Large intestine (tissue), 3 donors: Measurements from ENCODE around the gene MFSD6. TPM values are rescaled to one million over a fixed set of nuclear protein-coding genes. Genes with fewer than 3 reads are reported as not detected.
A peak's percentile ranks its signal among the peaks of the same experiment; 100 is the strongest.

Source experiments
- DNase-seq, 2 donors: peaks; one replicate each; pipeline versions ENCODE4 v3.0.0 to v3.0.0-alpha.2; 2013
- H3K27ac ChIP-seq: one replicate; pipeline ENCODE4 v1.5.1; 2013; ENCODE audit warnings: low read length
- H3K27me3 ChIP-seq: 2 replicates; pipeline ENCODE4 v1.6.1; 2013; ENCODE audit warnings: low read length; ENCODE audit not compliant: control insufficient read depth, insufficient read depth
- H3K36me3 ChIP-seq: 2 replicates; pipeline ENCODE4 v1.6.1; 2013; ENCODE audit warnings: low read length; ENCODE audit not compliant: control insufficient read depth, insufficient read depth
- H3K4me1 ChIP-seq: one replicate; pipeline ENCODE4 v1.6.1; 2013; ENCODE audit warnings: low read length; ENCODE audit not compliant: control insufficient read depth, insufficient read depth
- H3K4me3 ChIP-seq: one replicate; pipeline ENCODE4 v1.5.1; 2013; ENCODE audit warnings: low read length
- H3K9me3 ChIP-seq: one replicate; pipeline ENCODE4 v1.6.1; 2013; ENCODE audit warnings: mild to moderate bottlenecking, low read depth, low read length, moderate library complexity; ENCODE audit not compliant: control insufficient read depth
- WGBS: methylation state at CpG from one replicate; pipeline ENCODE4 v1.1.5; 2013; ENCODE audit warnings: low lambda C conversion rate; ENCODE audit not compliant: insufficient coverage; 5-methylcytosine and 5-hydroxymethylcytosine counted together
- polyA plus RNA-seq: library from polyadenylated mRNA; unstranded; fragments of 120-200 nt; gene quantifications from one replicate; pipeline ENCODE4 v1.2.1, GENCODE V29; 2013

MFSD6 gene
- polyA plus RNA-seq, 1 donor, result 21.8 TPM

- H3K4me3 ChIP-seq, result no peak overlapping the region
- no peaks in the 10 kb centered on the region for H3K4me1 ChIP-seq
- no peak overlapping the region for H3K27ac ChIP-seq
- WGBS, result 60% methylated on average over 2 of the region's 2 CpGs
- H3K27me3 ChIP-seq, result no peaks in the 10 kb centered on the region
- peaks cover 6% of the 10 kb centered on the region for H3K36me3 ChIP-seq
- no peaks in the 10 kb centered on the region for H3K9me3 ChIP-seq
- DNase-seq, result no peak
Measured at GRCh38 chr2:190511104-190511503, 102.9 kb downstream of the MFSD6 start.

GRCh38 chr2:190512539-190513095, 104.5 kb downstream of the MFSD6 start:
- H3K27me3 ChIP-seq, result no peaks in the 10 kb centered on the region
- H3K9me3 ChIP-seq, result no peaks in the 10 kb centered on the region
- peaks cover 6% of the 10 kb centered on the region for H3K36me3 ChIP-seq
- no peak overlapping the region for H3K27ac ChIP-seq
- H3K4me1 ChIP-seq, result no peaks in the 10 kb centered on the region
- no CpG with 5 or more reads among the region's 5 CpGs for WGBS
- no peak for DNase-seq
- no peak overlapping the region for H3K4me3 ChIP-seq

GRCh38 chr2:190513877-190514276, 105.7 kb downstream of the MFSD6 start:
- Histone ChIP-seq H3K36me3 (peaks cover 3% of the 10 kb centered on the region), H3K9me3 (no peaks in the 10 kb centered on the region), H3K27me3 (no peaks in the 10 kb centered on the region), H3K4me3 (no peak overlapping the region), H3K4me1 (no peaks in the 10 kb centered on the region), H3K27ac (no peak overlapping the region)
- WGBS, result 67% methylated on average over 1 of the region's 2 CpGs
- DNase-seq, result no peak

GRCh38 chr2:190514676-190515075, 106.5 kb downstream of the MFSD6 start:
- Histone ChIP-seq H3K36me3 (peaks cover 2% of the 10 kb centered on the region), H3K4me1 (no peaks in the 10 kb centered on the region), H3K27me3 (no peaks in the 10 kb centered on the region), H3K27ac (no peak overlapping the region), H3K4me3 (no peak overlapping the region), H3K9me3 (no peaks in the 10 kb centered on the region)
- no peak for DNase-seq
- WGBS, result no CpG with 5 or more reads among the region's 1 CpG

GRCh38 chr2:190515687-190516086, 107.5 kb downstream of the MFSD6 start:
- H3K27me3 ChIP-seq, result no peaks in the 10 kb centered on the region
- H3K9me3 ChIP-seq, result no peaks in the 10 kb centered on the region
- no peak for DNase-seq
- H3K4me1 ChIP-seq, result no peaks in the 10 kb centered on the region
- H3K27ac ChIP-seq, result no peak overlapping the region
- H3K36me3 ChIP-seq, result peaks cover 2% of the 10 kb centered on the region
- WGBS, result 100% methylated on average over 1 of the region's 1 CpG
- no peak overlapping the region for H3K4me3 ChIP-seq

- H3K4me3 ChIP-seq, result no peak overlapping the region
- H3K4me1 ChIP-seq, result no peaks in the 10 kb centered on the region
- no peak overlapping the region for H3K27ac ChIP-seq
- H3K27me3 ChIP-seq, result no peaks in the 10 kb centered on the region
- H3K36me3 ChIP-seq, result peaks cover 2% of the 10 kb centered on the region
- 100% methylated on average over 1 of the region's 2 CpGs for WGBS
- no peak for DNase-seq
- no peaks in the 10 kb centered on the region for H3K9me3 ChIP-seq
Measured at GRCh38 chr2:190517468-190517867, 109.3 kb downstream of the MFSD6 start.

- no peak overlapping the region for H3K27ac ChIP-seq
Measured at GRCh38 chr2:190519975-190520767, 112.0 kb downstream of the MFSD6 start.

GRCh38 chr2:190524928-190525327, 116.8 kb downstream of the MFSD6 start:
- H3K4me1 ChIP-seq, result peaks cover 21% of the 10 kb centered on the region
- no peak overlapping the region for H3K27ac ChIP-seq
- H3K27me3 ChIP-seq, result no peaks in the 10 kb centered on the region
- H3K4me3 ChIP-seq, result no peak overlapping the region
- H3K9me3 ChIP-seq, result no peaks in the 10 kb centered on the region
- H3K36me3 ChIP-seq, result no peaks in the 10 kb centered on the region
- DNase-seq, result no peak

More at GRCh38 chr2:190519975-190520767, 112.0 kb downstream of the MFSD6 start:
- Histone ChIP-seq H3K36me3 (no peaks in the 10 kb centered on the region), H3K9me3 (no peaks in the 10 kb centered on the region), H3K4me1 (no peaks in the 10 kb centered on the region), H3K27me3 (no peaks in the 10 kb centered on the region), H3K4me3 (no peak overlapping the region)
- WGBS, result no CpG with 5 or more reads among the region's 1 CpG
- DNase-seq, result no peak

- no peak overlapping the region for H3K4me3 ChIP-seq
- peaks cover 30% of the 10 kb centered on the region for H3K4me1 ChIP-seq
- no peaks in the 10 kb centered on the region for H3K36me3 ChIP-seq
- H3K27ac ChIP-seq, result no peak overlapping the region
- no peaks in the 10 kb centered on the region for H3K9me3 ChIP-seq
- peak in 1 of 2 donors; percentile 21 for DNase-seq
- WGBS, result 75% methylated on average over 1 of the region's 4 CpGs
- H3K27me3 ChIP-seq, result no peaks in the 10 kb centered on the region
Measured at GRCh38 chr2:190526105-190526750, 118.1 kb downstream of the MFSD6 start.

GRCh38 chr2:190527214-190527613, 119.1 kb downstream of the MFSD6 start:
- no peak for DNase-seq

More at GRCh38 chr2:190527214-190527613, 119.1 kb downstream of the MFSD6 start:
- Histone ChIP-seq H3K4me1 (peaks cover 30% of the 10 kb centered on the region), H3K9me3 (no peaks in the 10 kb centered on the region), H3K4me3 (no peak overlapping the region), H3K27ac (no peak overlapping the region), H3K36me3 (no peaks in the 10 kb centered on the region), H3K27me3 (no peaks in the 10 kb centered on the region)
- WGBS, result no CpG with 5 or more reads among the region's 4 CpGs
